ENCODE results near the gene NPIPA7.
"Not testable (repeated sequence)": the region's sequence is repeated elsewhere in the genome, so short reads cannot be mapped to it uniquely, and the experiment has no call there.

The NPIPA7 gene

GRCh38 chr16:16378840-16379239 is at the start of gene NPIPA7:
NPIPA7 (plus strand) TSS chr16:16379140; CDS start chr16:16379245, 105 bp downstream.
- not testable (repeated sequence) for H3K4me3 ChIP-seq (ENCODE audit: low read length); H2AFZ ChIP-seq (ENCODE audit: low read depth, low read length); H3K36me3 ChIP-seq (ENCODE audit: insufficient read depth, low read length); H3K9me3 ChIP-seq (ENCODE audit: low read length); H3K4me1 ChIP-seq (ENCODE audit: insufficient read depth, low read length); H3K27me3 ChIP-seq (ENCODE audit: insufficient read depth, low read length)

- not testable (repeated sequence) for H3K27me3 ChIP-seq (ENCODE audit: insufficient read depth, low read length); H3K36me3 ChIP-seq (ENCODE audit: insufficient read depth, low read length); H3K9me3 ChIP-seq (ENCODE audit: low read length); H2AFZ ChIP-seq (ENCODE audit: low read depth, low read length); H3K4me1 ChIP-seq (ENCODE audit: insufficient read depth, low read length); H3K4me3 ChIP-seq (ENCODE audit: low read length)
These were observed 47.5 kb upstream of the NPIPA7 start for GRCh38 chr16:16331466-16331865.

GRCh38 chr16:16357556-16357955 is 21.4 kb upstream of the NPIPA7 start:
- H3K27me3 ChIP-seq (ENCODE audit: insufficient read depth, low read length); H2AFZ ChIP-seq (ENCODE audit: low read depth, low read length); H3K4me1 ChIP-seq (ENCODE audit: insufficient read depth, low read length); H3K4me3 ChIP-seq (ENCODE audit: low read length); H3K36me3 ChIP-seq (ENCODE audit: insufficient read depth, low read length); H3K9me3 ChIP-seq (ENCODE audit: low read length): not testable (repeated sequence)

GRCh38 chr16:16358539-16359240 is 20.2 kb upstream of the NPIPA7 start:
- H3K27me3 ChIP-seq (ENCODE audit: insufficient read depth, low read length); H2AFZ ChIP-seq (ENCODE audit: low read depth, low read length); H3K36me3 ChIP-seq (ENCODE audit: insufficient read depth, low read length); H3K9me3 ChIP-seq (ENCODE audit: low read length); H3K4me3 ChIP-seq (ENCODE audit: low read length); H3K4me1 ChIP-seq (ENCODE audit: insufficient read depth, low read length): not testable (repeated sequence)

GRCh38 chr16:16363595-16363994 is 15.3 kb upstream of the NPIPA7 start:
- not testable (repeated sequence) for H3K36me3 ChIP-seq (ENCODE audit: insufficient read depth, low read length); H3K4me1 ChIP-seq (ENCODE audit: insufficient read depth, low read length); H3K27me3 ChIP-seq (ENCODE audit: insufficient read depth, low read length); H3K4me3 ChIP-seq (ENCODE audit: low read length); H2AFZ ChIP-seq (ENCODE audit: low read depth, low read length); H3K9me3 ChIP-seq (ENCODE audit: low read length)

DNA sequence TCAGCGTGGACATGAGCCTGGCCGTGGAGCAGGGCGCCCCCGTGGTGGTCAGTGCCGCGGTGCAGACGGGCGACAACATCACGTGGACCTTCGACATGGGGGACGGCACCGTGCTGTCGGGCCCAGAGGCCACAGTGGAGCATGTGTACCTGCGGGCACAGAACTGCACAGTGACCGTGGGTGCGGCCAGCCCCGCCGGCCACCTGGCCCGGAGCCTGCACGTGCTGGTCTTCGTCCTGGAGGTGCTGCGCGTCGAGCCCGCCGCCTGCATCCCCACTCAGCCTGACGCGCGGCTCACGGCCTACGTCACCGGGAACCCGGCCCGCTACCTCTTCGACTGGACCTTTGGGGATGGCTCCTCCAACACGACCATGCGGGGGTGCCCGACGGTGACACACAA is 14.8 kb upstream of the NPIPA7 start:
- H3K36me3 ChIP-seq (ENCODE audit: insufficient read depth, low read length); H3K9me3 ChIP-seq (ENCODE audit: low read length); H3K4me3 ChIP-seq (ENCODE audit: low read length); H2AFZ ChIP-seq (ENCODE audit: low read depth, low read length); H3K4me1 ChIP-seq (ENCODE audit: insufficient read depth, low read length); H3K27me3 ChIP-seq (ENCODE audit: insufficient read depth, low read length): not testable (repeated sequence)

DNA sequence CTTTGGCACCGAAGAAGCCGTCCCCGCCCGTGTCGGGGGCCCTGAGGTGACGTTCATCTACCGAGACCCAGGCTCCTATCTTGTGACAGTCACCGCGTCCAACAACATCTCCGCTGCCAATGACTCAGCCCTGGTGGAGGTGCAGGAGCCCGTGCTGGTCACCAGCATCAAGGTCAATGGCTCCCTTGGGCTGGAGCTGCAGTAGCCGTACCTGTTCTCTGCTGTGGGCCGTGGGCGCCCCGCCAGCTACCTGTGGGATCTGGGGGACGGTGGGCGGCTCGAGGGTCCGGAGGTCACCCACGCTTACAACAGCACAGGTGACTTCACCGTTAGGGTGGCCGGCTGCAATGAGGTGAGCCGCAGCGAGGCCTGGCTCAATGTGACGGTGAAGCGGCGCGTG is 14.2 kb upstream of the NPIPA7 start:
- H3K36me3 ChIP-seq (ENCODE audit: insufficient read depth, low read length); H3K27me3 ChIP-seq (ENCODE audit: insufficient read depth, low read length); H3K4me3 ChIP-seq (ENCODE audit: low read length); H3K4me1 ChIP-seq (ENCODE audit: insufficient read depth, low read length); H2AFZ ChIP-seq (ENCODE audit: low read depth, low read length); H3K9me3 ChIP-seq (ENCODE audit: low read length): not testable (repeated sequence)

GRCh38 chr16:16365319-16365718 is 13.6 kb upstream of the NPIPA7 start:
- H3K4me3 ChIP-seq (ENCODE audit: low read length); H3K4me1 ChIP-seq (ENCODE audit: insufficient read depth, low read length); H2AFZ ChIP-seq (ENCODE audit: low read depth, low read length); H3K9me3 ChIP-seq (ENCODE audit: low read length); H3K27me3 ChIP-seq (ENCODE audit: insufficient read depth, low read length); H3K36me3 ChIP-seq (ENCODE audit: insufficient read depth, low read length): not testable (repeated sequence)

- H3K4me1 ChIP-seq (ENCODE audit: insufficient read depth, low read length); H3K27me3 ChIP-seq (ENCODE audit: insufficient read depth, low read length); H2AFZ ChIP-seq (ENCODE audit: low read depth, low read length); H3K9me3 ChIP-seq (ENCODE audit: low read length); H3K36me3 ChIP-seq (ENCODE audit: insufficient read depth, low read length); H3K4me3 ChIP-seq (ENCODE audit: low read length): not testable (repeated sequence)
These were observed 13.1 kb upstream of the NPIPA7 start for GRCh38 chr16:16365851-16366250.

GRCh38 chr16:16366552-16367284 is 12.2 kb upstream of the NPIPA7 start:
- H3K36me3 ChIP-seq (ENCODE audit: insufficient read depth, low read length); H3K27me3 ChIP-seq (ENCODE audit: insufficient read depth, low read length); H3K9me3 ChIP-seq (ENCODE audit: low read length); H3K4me3 ChIP-seq (ENCODE audit: low read length); H2AFZ ChIP-seq (ENCODE audit: low read depth, low read length); H3K4me1 ChIP-seq (ENCODE audit: insufficient read depth, low read length): not testable (repeated sequence)

- not testable (repeated sequence) for H2AFZ ChIP-seq (ENCODE audit: low read depth, low read length)
These were observed 11.7 kb upstream of the NPIPA7 start for GRCh38 chr16:16367285-16367628.

DNA sequence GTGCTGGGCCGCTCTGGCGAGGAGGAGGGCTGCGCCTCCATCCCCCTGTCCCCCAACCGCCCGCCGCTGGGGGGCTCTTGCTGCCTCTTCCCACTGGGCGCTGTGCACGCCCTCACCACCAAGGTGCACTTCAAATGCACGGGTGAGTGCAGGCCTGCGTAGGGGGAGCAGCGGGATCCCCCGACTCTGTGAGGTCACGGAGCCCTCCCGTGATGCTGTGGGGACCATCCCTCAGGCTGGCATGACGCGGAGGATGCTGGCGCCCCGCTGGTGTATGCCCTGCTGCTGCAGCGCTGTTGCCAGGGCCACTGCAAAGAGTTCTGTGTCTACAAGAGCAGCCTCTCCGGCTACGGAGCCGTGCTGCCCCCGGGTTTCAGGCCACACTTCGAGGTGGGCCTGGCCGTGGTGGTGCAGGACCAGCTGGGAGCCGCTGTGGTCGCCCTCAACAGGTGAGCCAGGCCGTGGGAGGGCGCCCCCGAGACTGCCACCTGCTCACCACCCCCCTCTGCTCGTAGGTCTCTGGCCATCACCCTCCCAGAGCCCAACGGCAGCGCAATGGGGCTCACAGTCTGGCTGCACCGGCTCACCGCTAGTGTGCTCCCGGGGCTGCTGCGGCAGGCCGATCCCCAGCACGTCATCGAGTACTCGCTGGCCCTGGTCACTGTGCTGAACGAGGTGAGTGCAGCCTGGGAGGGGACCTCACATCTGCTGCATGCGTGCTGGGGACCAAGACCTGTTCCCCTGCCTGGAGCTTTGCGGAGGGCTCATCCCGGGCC is 9.7 kb upstream of the NPIPA7 start:
- H3K4me3 ChIP-seq (ENCODE audit: low read length); H3K9me3 ChIP-seq (ENCODE audit: low read length); H3K4me1 ChIP-seq (ENCODE audit: insufficient read depth, low read length); H3K27me3 ChIP-seq (ENCODE audit: insufficient read depth, low read length); H2AFZ ChIP-seq (ENCODE audit: low read depth, low read length); H3K36me3 ChIP-seq (ENCODE audit: insufficient read depth, low read length): not testable (repeated sequence)

More at GRCh38 chr16:16367285-16367628, 11.7 kb upstream of the NPIPA7 start:
- not testable (repeated sequence) for H3K9me3 ChIP-seq (ENCODE audit: low read length); H3K4me3 ChIP-seq (ENCODE audit: low read length); H3K4me1 ChIP-seq (ENCODE audit: insufficient read depth, low read length); H3K27me3 ChIP-seq (ENCODE audit: insufficient read depth, low read length); H3K36me3 ChIP-seq (ENCODE audit: insufficient read depth, low read length)

DNA sequence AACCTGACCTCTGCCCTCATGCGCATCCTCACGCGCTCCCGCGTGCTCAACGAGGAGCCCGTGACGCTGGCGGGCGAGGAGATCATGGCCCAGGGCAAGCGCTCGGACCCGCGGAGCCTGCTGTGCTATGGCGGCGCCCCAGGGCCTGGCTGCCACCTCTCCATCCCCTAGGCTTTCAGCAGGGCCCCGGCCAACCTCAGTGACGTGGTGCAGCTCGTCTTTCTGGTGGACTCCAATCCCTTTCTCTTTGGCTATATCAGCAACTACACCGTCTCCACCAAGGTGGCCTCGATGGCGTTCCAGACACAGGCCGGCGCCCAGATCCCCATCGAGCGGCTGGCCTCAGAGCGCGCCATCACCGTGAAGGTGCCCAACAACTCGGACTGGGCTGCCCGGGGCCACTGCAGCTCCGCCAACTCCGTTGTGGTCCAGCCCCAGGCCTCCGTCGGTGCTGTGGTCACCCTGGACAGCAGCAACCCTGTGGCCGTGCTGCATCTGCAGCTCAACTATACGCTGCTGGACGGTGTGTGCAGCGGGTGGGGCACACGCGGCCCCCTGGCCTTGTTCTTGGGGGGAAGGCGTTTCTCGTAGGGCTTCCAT is 7.7 kb upstream of the NPIPA7 start:
- H3K27me3 ChIP-seq (ENCODE audit: insufficient read depth, low read length); H2AFZ ChIP-seq (ENCODE audit: low read depth, low read length); H3K9me3 ChIP-seq (ENCODE audit: low read length); H3K4me1 ChIP-seq (ENCODE audit: insufficient read depth, low read length); H3K36me3 ChIP-seq (ENCODE audit: insufficient read depth, low read length); H3K4me3 ChIP-seq (ENCODE audit: low read length): not testable (repeated sequence)
